Panc1 (cell line): ENCODE data around the gene AP3S2. TPM values are rescaled to one million over a fixed set of nuclear protein-coding genes. Genes with fewer than 3 reads are reported as not detected.

Experiments
- ATAC-seq: fragments of 200-7000 bp; cut with Tn5 transposase; 2 replicates; pipeline ENCODE4 v1.9.1; 2020; ENCODE audit warnings: mild to moderate bottlenecking, moderate library complexity
- BruUV-seq: library from RNA; stranded (reverse); fragments of 400-500 nt; replicated peaks from 2 replicates; lab custom pipeline; 2021; lab: Mats Ljungman, UMichigan
- CTCF ChIA-PET: fragments of 300-600 bp; sonication (Branson Sonifier 250); formaldehyde crosslinking; loops from one replicate; lab custom pipeline; 2022; ENCODE audit warnings: antibody characterized with exemption; lab: Charles Lee
- POLR2A ChIA-PET: fragments of 300-600 bp; sonication (Branson Sonifier 250); formaldehyde crosslinking; loops from one replicate; lab custom pipeline; 2022; ENCODE audit warnings: antibody characterized with exemption; lab: Charles Lee
- DNase-seq: peaks from one replicate; pipeline ENCODE4 v3.0.0-alpha.2; 2010; ENCODE audit warnings: low read depth, low spot score
- H3K27ac ChIP-seq: 2 replicates; pipeline ENCODE4 v1.5.1; 2011; ENCODE audit warnings: mild to moderate bottlenecking, low read length, inconsistent platforms
- H3K27me3 ChIP-seq: fragments of 200-500 bp; sonication (Bioruptor generic); 2 replicates; pipeline ENCODE4 v1.6.0; 2014; ENCODE audit warnings: low read length, inconsistent platforms; ENCODE audit not compliant: control insufficient read depth, insufficient read depth
- H3K36me3 ChIP-seq: fragments of 200-500 bp; sonication (Bioruptor generic); 2 replicates; pipeline ENCODE4 v1.5.1; 2014; ENCODE audit warnings: inconsistent platforms, mild to moderate bottlenecking, low read length, moderate library complexity; ENCODE audit not compliant: control insufficient read depth, insufficient read depth
- H3K4me1 ChIP-seq: 2 replicates; pipeline ENCODE4 v1.5.1; 2011; ENCODE audit warnings: inconsistent platforms, mild to moderate bottlenecking, low read length, moderate library complexity; ENCODE audit not compliant: control insufficient read depth, insufficient read depth
- H3K4me3 ChIP-seq, 2 experiments: 2 replicates each; pipeline ENCODE4 v1.5.1; 2011 to 2012; ENCODE audit warnings: low read depth in 2 of 2, low read length in 2 of 2, mild to moderate bottlenecking in 2 of 2, inconsistent platforms in 1 of 2, moderate library complexity in 1 of 2
- H3K9me3 ChIP-seq: fragments of 200-500 bp; sonication (Bioruptor generic); 2 replicates; pipeline ENCODE4 v1.5.1; 2014; ENCODE audit warnings: low read depth, mild to moderate bottlenecking, inconsistent platforms, low read length, moderate library complexity; ENCODE audit not compliant: control insufficient read depth, insufficient read depth
- CTCF ChIP-seq: fragments of 450-650 bp; IDR thresholded peaks from 2 replicates; pipeline ENCODE4 v1.5.1; 2017; ENCODE audit warnings: mild to moderate bottlenecking
- POLR2AphosphoS5 ChIP-seq: IDR thresholded peaks from 2 replicates; pipeline ENCODE4 v1.6.1; 2012; ENCODE audit warnings: mild to moderate bottlenecking, low read depth, low read length, moderate library complexity
- REST ChIP-seq, 2 experiments: IDR thresholded peaks; 2 replicates each; pipeline ENCODE4 v1.6.1; 2011 to 2012; ENCODE audit warnings: low read depth in 2 of 2, control low read depth in 1 of 2, low read length in 1 of 2, mild to moderate bottlenecking in 1 of 2, moderate library complexity in 1 of 2; ENCODE audit not compliant: insufficient read depth in 1 of 2
- SIN3A ChIP-seq: IDR thresholded peaks from 2 replicates; pipeline ENCODE4 v1.6.1; 2012; ENCODE audit warnings: low read depth, mild to moderate bottlenecking, low read length, moderate library complexity, borderline replicate concordance; ENCODE audit not compliant: insufficient read depth
- TCF7L2 ChIP-seq: IDR thresholded peaks from 2 replicates; pipeline ENCODE4 v1.6.1; 2011; ENCODE audit warnings: mild to moderate bottlenecking, low read depth, low read length, inconsistent platforms
- in situ Hi-C: cut with HindIII; loops from 2 replicates; pipeline ENCODE4 v1.10.0; 2016; ENCODE audit warnings: low sequenced_read_pairs, low pct_unique_long_range_greater_than_20kb
- intact Hi-C: fragments of 100-400 bp; cut with micrococcal nuclease; formaldehyde crosslinking; loops from one replicate; pipeline ENCODE4 v1.10.0; 2022; ENCODE audit not compliant: unreplicated experiment
- total RNA-seq: library from RNA; stranded (reverse); gene quantifications from one replicate; pipeline ENCODE4 v1.2.1, GENCODE V29; 2021; ENCODE audit not compliant: unreplicated experiment

The AP3S2 gene
- total RNA-seq, 1 experiment from 2014 or later, result 24.6 TPM

- Histone ChIP-seq H3K27ac (0 out of 2 replicates have a peak overlapping the region, but pooled peaks have one; percentile 31), H3K4me3 (no peak overlapping the region), H3K27me3 (no peaks in the 10 kb centered on the region), H3K4me1 (peaks cover 71% of the 10 kb centered on the region), H3K36me3 (no peaks in the 10 kb centered on the region), H3K9me3 (no peaks in the 10 kb centered on the region)
- in situ Hi-C loops, result no loop called here
- CTCF ChIA-PET, result interaction anchor here (0.5 kb wide), 1 partner anchor 19 kb away, joined by 4 read pairs; no protein-coding TSS in a partner anchor
- TF ChIP-seq POLR2AphosphoS5 (no peak), SIN3A (no peak), TCF7L2 (no peak)
- DNase-seq (no peak), ATAC-seq (no peak)
- no TSS peak for BruUV-seq
- POLR2A ChIA-PET, result no interaction called here
- intact Hi-C loops, result no loop called here
Measured at GRCh38 chr15:89825271-89825940, 68.4 kb downstream of the AP3S2 start.

GRCh38 chr15:89824607-89824867 lies 69.3 kb downstream of the AP3S2 start:
- Histone ChIP-seq H3K4me1 (peaks cover 70% of the 10 kb centered on the region), H3K36me3 (no peaks in the 10 kb centered on the region), H3K9me3 (no peaks in the 10 kb centered on the region), H3K4me3 (no peak overlapping the region), H3K27me3 (no peaks in the 10 kb centered on the region), H3K27ac (peak overlapping the region; percentile 41; the same call in 1 of the 2 replicates)
- TF ChIP-seq SIN3A (no peak), CTCF (no peak), POLR2AphosphoS5 (no peak), TCF7L2 (no peak), REST (IDR thresholded peaks at IDR 0.05; ENCODE audit: insufficient read depth in 1 of 2, low read depth in 2 of 2, low read length in 1 of 2) (no peak)
- DNase-seq, result no peak
- no peak for ATAC-seq
- ChIA-PET POLR2A (no interaction called here), CTCF (no interaction called here)
- in situ Hi-C loops, result no loop called here
- intact Hi-C loops, result no loop called here
- no TSS peak for BruUV-seq
